H1 (cell line): Measurements from ENCODE around the gene JAKMIP1. TPM values are rescaled to one million over a fixed set of nuclear protein-coding genes. Genes with fewer than 3 reads are reported as not detected.

Experiments
- CEBPB ChIP-seq: IDR thresholded peaks from 2 replicates; pipeline ENCODE4 v1.6.1; 2012; ENCODE audit warnings: low read depth, low read length
- KDM1A ChIP-seq: fragments of 200-600, 300-600 bp; sonication (generic); IDR thresholded peaks from 2 replicates; pipeline ENCODE4 v1.7.1; 2016; ENCODE audit warnings: mild to moderate bottlenecking, low read length, borderline replicate concordance
- SP4 ChIP-seq: IDR thresholded peaks from 2 replicates; pipeline ENCODE4 v1.6.1; 2012; ENCODE audit warnings: low read length, inconsistent platforms
- ZNF274 ChIP-seq: IDR thresholded peaks from 2 replicates; pipeline ENCODE4 v1.7.0; 2012; ENCODE audit warnings: low read length, borderline replicate concordance; ENCODE audit errors: extremely low read depth
- polyA plus RNA-seq, 7 experiments: library from polyadenylated mRNA; depleted of rRNA in 3 of 7; stranded (reverse) in 5 of 7; unstranded in 2 of 7; fragments of >200 nt in 5 of 7; fragments of 200-250 nt in 2 of 7; gene quantifications; 1 replicate in 5 of 7; 2 replicates in 1 of 7; 4 replicates in 1 of 7; pipeline versions ENCODE4 v1.2.1 to v1.2.3, GENCODE V29; 2011 to 2013; ENCODE audit warnings: missing spikeins in 2 of 7, mixed read lengths in 2 of 7
- total RNA-seq: library from RNA; stranded (reverse); fragmentation: NEBNext Ultra II Directional; extraction: Animal tissue kit (Norgen Biotek cat#: 25700); gene quantifications from 2 replicates; pipeline ENCODE4 v1.2.1, GENCODE V29; 2021

Gene JAKMIP1
- total and polyA plus RNA-seq, 2 of the 8 experiments (the other 6 are each of a cell fraction or from before 2014, with no cell fraction given), result 2.5 to 4.4 TPM

DNA sequence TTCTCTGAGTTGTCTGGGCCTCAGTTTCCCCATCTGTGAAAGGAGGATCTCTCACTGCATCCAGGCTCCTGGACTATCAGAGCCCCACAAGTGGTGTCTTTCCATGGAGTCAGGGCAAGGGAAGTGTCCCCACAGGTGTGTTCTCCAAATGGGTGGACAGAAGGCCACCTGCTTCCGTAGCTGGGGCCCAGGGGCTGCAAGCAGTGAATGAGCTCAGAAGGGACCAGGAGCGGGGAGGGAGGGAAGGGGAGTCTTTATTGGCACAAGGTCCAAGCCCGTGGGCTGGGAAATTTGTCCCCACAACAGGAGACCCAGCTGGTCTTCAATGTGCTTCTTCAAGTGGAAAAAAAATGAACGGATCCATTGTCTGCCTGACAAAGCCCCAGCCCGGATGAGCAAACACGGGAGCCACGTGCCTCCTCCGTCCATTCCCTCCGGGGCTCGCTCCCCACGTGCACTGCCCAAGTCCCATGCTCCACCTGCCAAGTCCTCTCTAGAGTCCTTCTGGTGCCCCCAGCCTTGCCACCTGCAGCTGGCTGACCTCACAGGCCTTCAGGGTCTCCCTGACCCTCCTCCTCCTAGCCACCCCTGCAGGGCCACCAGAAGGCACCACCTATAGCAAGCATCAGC is 72.0 kb downstream of the JAKMIP1 start (continued):
- no peak for TF ChIP-seq SP4
- no peak for TF ChIP-seq KDM1A
- TF ChIP-seq CEBPB, result no peak
- no peak for TF ChIP-seq ZNF274
